ENCODE results near the gene MACROD2. TPM values are rescaled to one million over a fixed set of nuclear protein-coding genes. Genes with fewer than 3 reads are reported as not detected.

MACROD2 gene
- total RNA-seq, 6 experiments from 2014 or later, result 0.05 to 0.57 (median 0.11) TPM; not detected in 1

DNA sequence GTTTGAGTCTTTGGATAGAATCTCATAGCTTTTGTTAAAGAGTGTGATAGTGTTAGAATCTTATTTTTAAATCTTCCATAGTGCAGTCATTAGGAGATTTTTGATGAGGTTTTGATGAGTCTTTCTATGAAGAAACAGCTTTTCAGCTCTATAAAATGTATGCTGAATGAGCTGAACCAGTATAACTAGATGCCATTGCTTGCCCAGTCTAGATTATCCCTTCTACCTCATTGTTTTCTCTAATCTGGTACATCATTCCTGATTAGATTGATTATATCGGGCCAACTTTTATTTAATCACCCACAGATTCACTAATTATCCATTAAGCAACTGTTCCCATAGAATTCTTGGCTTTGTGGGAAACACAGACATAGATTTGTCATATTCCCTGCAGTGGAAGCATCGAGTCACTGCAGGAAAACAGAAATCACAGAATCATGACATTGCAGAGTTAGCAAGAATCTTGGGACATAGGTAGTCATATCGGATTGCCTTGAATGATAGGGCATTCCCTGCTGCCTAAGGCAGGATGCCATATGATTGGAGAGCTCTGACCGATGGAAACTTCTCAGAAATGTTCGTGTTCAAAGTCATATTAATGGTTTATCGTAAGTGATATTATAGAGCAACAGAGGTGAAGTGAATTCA lies 1224.8 kb downstream of the MACROD2 start:
- no peaks in the 10 kb centered on the region for H3K27me3 Mint-ChIP-seq (ENCODE audit: insufficient read depth)
- H3K4me3 Mint-ChIP-seq, result no peak overlapping the region
- DNase-seq, result no peak
- peaks cover 27% of the 10 kb centered on the region for H3K9me3 Mint-ChIP-seq
- H3K27ac Mint-ChIP-seq, result no peak overlapping the region
- H3K4me1 Mint-ChIP-seq (ENCODE audit: low read depth), result no peaks in the 10 kb centered on the region
- TF ChIP-seq, protein P1, sequence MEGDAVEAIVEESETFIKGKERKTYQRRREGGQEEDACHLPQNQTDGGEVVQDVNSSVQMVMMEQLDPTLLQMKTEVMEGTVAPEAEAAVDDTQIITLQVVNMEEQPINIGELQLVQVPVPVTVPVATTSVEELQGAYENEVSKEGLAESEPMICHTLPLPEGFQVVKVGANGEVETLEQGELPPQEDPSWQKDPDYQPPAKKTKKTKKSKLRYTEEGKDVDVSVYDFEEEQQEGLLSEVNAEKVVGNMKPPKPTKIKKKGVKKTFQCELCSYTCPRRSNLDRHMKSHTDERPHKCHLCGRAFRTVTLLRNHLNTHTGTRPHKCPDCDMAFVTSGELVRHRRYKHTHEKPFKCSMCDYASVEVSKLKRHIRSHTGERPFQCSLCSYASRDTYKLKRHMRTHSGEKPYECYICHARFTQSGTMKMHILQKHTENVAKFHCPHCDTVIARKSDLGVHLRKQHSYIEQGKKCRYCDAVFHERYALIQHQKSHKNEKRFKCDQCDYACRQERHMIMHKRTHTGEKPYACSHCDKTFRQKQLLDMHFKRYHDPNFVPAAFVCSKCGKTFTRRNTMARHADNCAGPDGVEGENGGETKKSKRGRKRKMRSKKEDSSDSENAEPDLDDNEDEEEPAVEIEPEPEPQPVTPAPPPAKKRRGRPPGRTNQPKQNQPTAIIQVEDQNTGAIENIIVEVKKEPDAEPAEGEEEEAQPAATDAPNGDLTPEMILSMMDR (IDR thresholded peaks at IDR 0.05), result no peak
- H3K36me3 Mint-ChIP-seq (ENCODE audit: low read depth), result no peaks in the 10 kb centered on the region

DNA sequence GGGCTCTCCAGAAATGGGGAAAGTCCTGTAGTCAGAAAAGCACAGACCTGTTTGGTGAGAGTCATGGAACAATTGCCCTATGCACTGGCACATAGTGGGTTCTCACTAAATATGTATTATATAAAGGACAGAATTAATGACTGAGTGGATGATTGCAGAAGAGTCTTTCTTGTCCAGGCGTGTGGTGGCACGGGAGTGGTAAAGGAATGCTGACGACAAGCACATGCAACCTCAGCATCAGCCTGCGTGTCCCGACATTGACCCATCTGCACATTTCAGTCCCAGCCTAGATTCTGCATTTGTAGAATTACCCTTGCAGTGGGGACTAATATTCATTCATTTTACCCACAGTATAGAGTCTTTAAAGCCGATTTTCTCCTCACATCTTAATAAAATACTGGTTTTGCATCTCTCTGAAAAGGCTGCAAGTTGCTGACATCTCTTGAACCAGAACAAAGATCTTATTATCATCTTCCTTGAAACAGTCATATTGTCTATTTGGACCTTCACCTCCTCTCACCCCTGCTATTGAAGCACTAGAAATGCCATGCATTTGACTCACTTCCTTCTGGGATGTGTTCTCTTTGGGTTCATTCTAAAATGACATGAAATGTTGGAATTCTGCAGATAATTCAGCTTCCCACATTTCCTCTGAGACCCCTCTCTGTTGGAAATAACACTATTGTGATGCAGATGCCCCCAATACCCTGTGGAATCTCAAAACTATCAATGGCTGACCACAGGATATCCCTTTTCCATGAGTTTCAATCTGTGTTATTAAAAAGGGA lies 1225.7 kb downstream of the MACROD2 start:
- H3K4me1 Mint-ChIP-seq (ENCODE audit: low read depth), result no peaks in the 10 kb centered on the region
- TF ChIP-seq, protein P1 (IDR thresholded peaks at IDR 0.05), result no peak
- no peak overlapping the region for H3K27ac Mint-ChIP-seq
- H3K4me3 Mint-ChIP-seq, result no peak overlapping the region
- H3K9me3 Mint-ChIP-seq, result peaks cover 33% of the 10 kb centered on the region
- no peak for DNase-seq
- no peaks in the 10 kb centered on the region for H3K36me3 Mint-ChIP-seq (ENCODE audit: low read depth)
- no peaks in the 10 kb centered on the region for H3K27me3 Mint-ChIP-seq (ENCODE audit: insufficient read depth)

DNA sequence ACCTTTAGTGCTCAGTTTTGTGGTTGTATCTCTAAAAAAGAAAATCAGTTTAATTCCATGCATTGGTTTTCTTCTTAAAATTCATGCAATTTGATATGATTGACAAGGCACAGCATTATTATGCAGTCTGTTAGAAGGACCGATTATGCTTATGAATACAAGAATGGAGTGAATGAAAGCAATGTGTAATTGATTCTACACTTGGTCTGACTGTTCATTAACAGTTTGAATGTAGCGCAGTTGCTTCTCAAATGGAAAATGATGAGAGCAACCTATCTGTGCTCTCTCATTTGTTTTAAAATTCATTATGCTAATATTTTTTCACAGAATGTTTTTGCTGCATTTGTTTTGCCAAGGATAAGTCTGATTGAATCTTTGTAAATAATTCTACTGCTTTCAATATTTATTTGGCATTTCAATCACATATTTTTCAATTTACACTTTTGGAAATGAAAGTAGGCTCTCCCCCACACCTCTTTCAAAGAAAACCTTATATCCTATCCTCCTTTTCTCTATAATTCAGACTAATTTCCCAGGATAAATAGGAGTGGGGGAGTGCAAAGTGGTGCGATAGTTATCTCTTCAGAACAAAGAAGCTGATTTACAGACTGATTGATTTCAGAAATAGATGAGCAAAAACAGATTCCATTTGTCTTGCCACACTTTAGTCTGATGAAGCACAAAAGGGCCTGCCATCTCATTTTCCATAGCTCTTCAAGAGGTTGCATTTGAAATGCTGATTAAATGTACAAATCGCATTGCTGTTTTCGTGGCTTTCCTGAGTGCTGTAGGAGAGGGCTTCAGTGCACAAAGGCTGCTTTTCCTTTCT lies 1227.4 kb downstream of the MACROD2 start:
- Mint-ChIP-seq H3K36me3 (ENCODE audit: low read depth) (no peaks in the 10 kb centered on the region), H3K4me3 (no peak overlapping the region), H3K4me1 (ENCODE audit: low read depth) (no peaks in the 10 kb centered on the region), H3K27ac (no peak overlapping the region), H3K27me3 (ENCODE audit: insufficient read depth) (no peaks in the 10 kb centered on the region; the same call in 1 of the 2 replicates), H3K9me3 (peaks cover 23% of the 10 kb centered on the region)
- TF ChIP-seq, protein P1 (IDR thresholded peaks at IDR 0.05), result no peak
- DNase-seq, result no peak

DNA sequence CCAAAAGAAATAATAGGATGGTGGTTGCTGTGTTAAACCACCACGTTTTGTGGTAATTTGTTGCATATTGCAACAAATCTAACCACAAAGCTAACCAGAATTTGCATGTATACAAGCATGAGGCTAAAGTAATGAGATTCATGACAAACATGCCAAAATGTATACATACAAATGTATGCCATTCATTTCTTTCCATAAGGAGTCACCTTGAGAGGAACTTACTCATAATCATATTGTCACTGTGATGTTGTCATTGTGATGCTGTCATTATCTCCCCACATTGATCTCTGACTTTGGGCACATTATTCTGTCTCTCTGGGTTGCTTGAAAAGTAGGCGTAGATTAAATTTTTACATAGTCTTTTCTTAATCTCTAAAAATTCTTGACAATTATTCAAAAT lies 1228.9 kb downstream of the MACROD2 start:
- Mint-ChIP-seq H3K9me3 (peaks cover 22% of the 10 kb centered on the region), H3K27me3 (ENCODE audit: insufficient read depth) (no peaks in the 10 kb centered on the region; the same call in 1 of the 2 replicates), H3K4me1 (ENCODE audit: low read depth) (no peaks in the 10 kb centered on the region), H3K27ac (no peak overlapping the region), H3K36me3 (ENCODE audit: low read depth) (no peaks in the 10 kb centered on the region), H3K4me3 (no peak overlapping the region)
- DNase-seq, result no peak
- TF ChIP-seq, protein P1 (IDR thresholded peaks at IDR 0.05), result no peak

DNA sequence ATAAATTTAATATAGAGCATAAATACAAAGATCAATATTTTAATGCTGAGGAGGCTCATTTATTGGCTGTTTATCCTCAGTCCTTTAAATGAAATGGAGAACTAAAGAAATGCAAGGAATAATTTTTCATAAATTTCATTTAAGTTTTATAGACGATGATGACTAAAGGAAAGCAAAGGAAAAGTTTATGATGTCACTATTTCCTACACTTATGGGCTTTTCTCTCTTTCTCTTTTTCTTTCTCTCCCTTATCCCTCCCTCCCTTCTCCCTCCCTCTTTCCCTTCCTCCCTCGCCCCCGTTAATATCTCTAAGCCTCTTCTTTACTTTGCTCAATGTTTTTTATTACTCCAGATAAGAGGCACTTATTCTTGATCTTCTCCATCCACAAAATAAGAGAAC lies 1231.8 kb downstream of the MACROD2 start:
- Mint-ChIP-seq H3K27ac (no peak overlapping the region), H3K36me3 (ENCODE audit: low read depth) (no peaks in the 10 kb centered on the region), H3K9me3 (peaks cover 32% of the 10 kb centered on the region), H3K4me1 (ENCODE audit: low read depth) (no peaks in the 10 kb centered on the region), H3K27me3 (ENCODE audit: insufficient read depth) (no peaks in the 10 kb centered on the region; the same call in 1 of the 2 replicates), H3K4me3 (no peak overlapping the region)
- DNase-seq, result no peak
- TF ChIP-seq, protein P1 (IDR thresholded peaks at IDR 0.05), result no peak
